Activated CD8-positive, alpha-beta memory T cell treated with anti-CD3 and anti-CD28 coated beads, Interleukin-2, amount 10 ng/mL, durations not matched to agents 7 days and 5 days (primary cell): ENCODE measurements around the gene HPDL. TPM values are rescaled to one million over a fixed set of nuclear protein-coding genes. Genes with fewer than 3 reads are reported as not detected.
"Not testable (repeated sequence)": the region's sequence is repeated elsewhere in the genome, so short reads cannot be mapped to it uniquely, and the experiment has no call there.

ENCODE experiments used
- ATAC-seq: fragments of 150-1000 bp; cut with Tn5 transposase; one replicate; pipeline ENCODE4 v1.10.0; 2021; ENCODE audit warnings: moderate library complexity
- CTCF ChIA-PET: fragments of 350-600 bp; sonication (Branson Sonifier 250); formaldehyde crosslinking; loops from one replicate; lab custom pipeline; 2021; ENCODE audit warnings: antibody characterized with exemption; lab: Charles Lee
- DNase-seq: peaks from one replicate; pipeline ENCODE4 v3.0.0-alpha.2; 2020
- H3K27ac Mint-ChIP-seq: one replicate; pipeline ENCODE4 v1.8.0; 2021; ENCODE audit warnings: mild to moderate bottlenecking, mixed read lengths
- H3K27me3 Mint-ChIP-seq: one replicate; pipeline ENCODE4 v1.8.0; 2021; ENCODE audit warnings: mixed read lengths
- H3K36me3 Mint-ChIP-seq: one replicate; pipeline ENCODE4 v1.8.0; 2021; ENCODE audit warnings: mild to moderate bottlenecking, mixed read lengths
- H3K4me1 Mint-ChIP-seq: one replicate; pipeline ENCODE4 v1.8.0; 2021; ENCODE audit warnings: mixed read lengths
- H3K4me3 Mint-ChIP-seq: one replicate; pipeline ENCODE4 v1.8.0; 2021; ENCODE audit warnings: mild to moderate bottlenecking, moderate library complexity, mixed read lengths
- H3K9me3 Mint-ChIP-seq: one replicate; pipeline ENCODE4 v1.8.0; 2022; ENCODE audit warnings: low read depth, mixed read lengths
- total RNA-seq, 2 experiments: library from RNA; stranded (reverse); gene quantifications; one replicate each; pipeline ENCODE4 v1.2.3, GENCODE V29; 2021

The HPDL gene
- total RNA-seq, 2 experiments from 2014 or later = 16.3 to 23.4 TPM

GRCh38 chr1:45346473-45346872 lies 19.8 kb downstream of the HPDL start:
- Mint-ChIP-seq H3K27ac (no peak overlapping the region), H3K4me1 (peaks cover 36% of the 10 kb centered on the region), H3K4me3 (no peak overlapping the region), H3K36me3 (peaks cover 20% of the 10 kb centered on the region), H3K9me3 (no peaks in the 10 kb centered on the region), H3K27me3 (no peaks in the 10 kb centered on the region)
- ATAC-seq (no peak), DNase-seq (no peak)
- CTCF ChIA-PET = interaction anchor here (1.0 to 1.4 kb wide), 2 partner anchors 43 to 147 kb away, joined by 4 to 6 read pairs; no protein-coding TSS in a partner anchor

- no peak overlapping the region for H3K27ac Mint-ChIP-seq
- peaks cover 24% of the 10 kb centered on the region for H3K4me1 Mint-ChIP-seq
- no peaks in the 10 kb centered on the region for H3K27me3 Mint-ChIP-seq
- CTCF ChIA-PET = interaction anchor here (0.6 to 1.7 kb wide), 5 partner anchors 8 to 187 kb away, joined by 3 to 6 read pairs (median 5); partner anchors contain the start of genes CCDC163, HPDL, MMACHC and MUTYH
- DNase-seq (no peak), ATAC-seq (no peak)
- no peaks in the 10 kb centered on the region for H3K9me3 Mint-ChIP-seq
- no peak overlapping the region for H3K4me3 Mint-ChIP-seq
- H3K36me3 Mint-ChIP-seq = peaks cover 6% of the 10 kb centered on the region
Measured at GRCh38 chr1:45348020-45348419, 21.3 kb downstream of the HPDL start.

- ATAC-seq = no peak
- CTCF ChIA-PET = interaction anchor here (1.2 to 1.7 kb wide), 3 partner anchors 9 to 143 kb away, joined by 3 to 6 read pairs (median 6); partner anchors contain the start of genes HPDL, MUTYH and TOE1
- Mint-ChIP-seq H3K27ac (no peak overlapping the region), H3K27me3 (no peaks in the 10 kb centered on the region), H3K9me3 (no peaks in the 10 kb centered on the region), H3K36me3 (peaks cover 6% of the 10 kb centered on the region), H3K4me1 (peaks cover 24% of the 10 kb centered on the region), H3K4me3 (no peak overlapping the region)
- no peak for DNase-seq
Measured at GRCh38 chr1:45348609-45348965, 21.9 kb downstream of the HPDL start.

- no peak for ATAC-seq
- Mint-ChIP-seq H3K4me1 (peaks cover 24% of the 10 kb centered on the region), H3K36me3 (peaks cover 5% of the 10 kb centered on the region), H3K4me3 (no peak overlapping the region), H3K27ac (no peak overlapping the region), H3K27me3 (no peaks in the 10 kb centered on the region), H3K9me3 (no peaks in the 10 kb centered on the region)
- no peak for DNase-seq
- CTCF ChIA-PET = interaction anchor here (1.6 to 1.7 kb wide), 2 partner anchors 22 to 142 kb away, joined by 3 to 6 read pairs; partner anchors contain the start of gene HPDL
Measured at GRCh38 chr1:45348966-45349677, 22.4 kb downstream of the HPDL start.

GRCh38 chr1:45351508-45351907 lies 24.8 kb downstream of the HPDL start:
- Mint-ChIP-seq H3K27me3 (no peaks in the 10 kb centered on the region), H3K9me3 (no peaks in the 10 kb centered on the region), H3K4me1 (peaks cover 21% of the 10 kb centered on the region), H3K4me3 (no peak overlapping the region), H3K27ac (no peak overlapping the region), H3K36me3 (no peaks in the 10 kb centered on the region)
- ATAC-seq (no peak), DNase-seq (no peak)
- CTCF ChIA-PET = interaction anchor here (1.9 to 2.0 kb wide), 2 partner anchors 11 to 142 kb away, joined by 6 to 8 read pairs; partner anchors contain the start of genes MUTYH and TOE1

GRCh38 chr1:45353685-45354084 lies 27.0 kb downstream of the HPDL start:
- DNase-seq (no peak), ATAC-seq (no peak)
- CTCF ChIA-PET = interaction anchor here (0.6 to 1.4 kb wide), 4 partner anchors 120 to 339 kb away, joined by 3 read pairs; partner anchors contain the start of genes CCDC163 and MMACHC
- Mint-ChIP-seq H3K27ac (no peak overlapping the region), H3K9me3 (no peaks in the 10 kb centered on the region), H3K4me1 (peaks cover 21% of the 10 kb centered on the region), H3K4me3 (no peak overlapping the region), H3K36me3 (no peaks in the 10 kb centered on the region), H3K27me3 (no peaks in the 10 kb centered on the region)

GRCh38 chr1:45354838-45355237 lies 28.1 kb downstream of the HPDL start:
- H3K4me1 Mint-ChIP-seq = peaks cover 19% of the 10 kb centered on the region
- no peak overlapping the region for H3K4me3 Mint-ChIP-seq
- no peak overlapping the region for H3K27ac Mint-ChIP-seq
- no peaks in the 10 kb centered on the region for H3K9me3 Mint-ChIP-seq
- DNase-seq = no peak
- CTCF ChIA-PET = interaction anchor here (0.7 to 9.7 kb wide), 4 partner anchors 61 to 489 kb away, joined by 3 to 163 read pairs (median 4); partner anchors contain the start of gene TESK2
- no peaks in the 10 kb centered on the region for H3K36me3 Mint-ChIP-seq
- H3K27me3 Mint-ChIP-seq = no peaks in the 10 kb centered on the region
- ATAC-seq = no peak

- Mint-ChIP-seq H3K9me3 (no peaks in the 10 kb centered on the region), H3K27ac (no peak overlapping the region), H3K4me3 (no peak overlapping the region), H3K4me1 (peaks cover 16% of the 10 kb centered on the region), H3K27me3 (no peaks in the 10 kb centered on the region), H3K36me3 (no peaks in the 10 kb centered on the region)
- CTCF ChIA-PET = interaction anchor here (1.5 to 9.7 kb wide), 2 partner anchors 136 to 342 kb away, joined by 4 to 163 read pairs; partner anchors contain the start of gene TESK2
- ATAC-seq (no peak), DNase-seq (no peak)
Measured at GRCh38 chr1:45355683-45356082, 29.0 kb downstream of the HPDL start.

GRCh38 chr1:45356186-45356585 lies 29.5 kb downstream of the HPDL start:
- CTCF ChIA-PET = interaction anchor here (1.3 to 9.7 kb wide), 4 partner anchors 91 to 342 kb away, joined by 3 to 163 read pairs (median 4); partner anchors contain the start of gene TESK2
- H3K4me1 Mint-ChIP-seq = peaks cover 11% of the 10 kb centered on the region
- no peaks in the 10 kb centered on the region for H3K9me3 Mint-ChIP-seq
- no peak overlapping the region for H3K27ac Mint-ChIP-seq
- H3K27me3 Mint-ChIP-seq = no peaks in the 10 kb centered on the region
- H3K4me3 Mint-ChIP-seq = no peak overlapping the region
- DNase-seq = no peak
- no peak for ATAC-seq
- no peaks in the 10 kb centered on the region for H3K36me3 Mint-ChIP-seq

GRCh38 chr1:45359882-45360513 lies 33.3 kb downstream of the HPDL start:
- H3K9me3 Mint-ChIP-seq = no peaks in the 10 kb centered on the region
- H3K27me3 Mint-ChIP-seq = no peaks in the 10 kb centered on the region
- H3K4me1 Mint-ChIP-seq = peaks cover 5% of the 10 kb centered on the region
- CTCF ChIA-PET = interaction anchor here (0.6 to 9.7 kb wide), 14 partner anchors 12 to 348 kb away, joined by 3 to 163 read pairs (median 4); partner anchors contain the start of genes CCDC163, MMACHC, MUTYH and TESK2
- H3K27ac Mint-ChIP-seq = no peak overlapping the region
- H3K4me3 Mint-ChIP-seq = no peak overlapping the region
- DNase-seq (peak; percentile 71), ATAC-seq (peak; percentile 69)
- no peaks in the 10 kb centered on the region for H3K36me3 Mint-ChIP-seq

- not testable (repeated sequence) for DNase-seq, H3K27ac Mint-ChIP-seq, H3K36me3 Mint-ChIP-seq, H3K4me1 Mint-ChIP-seq, H3K27me3 Mint-ChIP-seq, H3K4me3 Mint-ChIP-seq, H3K9me3 Mint-ChIP-seq, ATAC-seq
- CTCF ChIA-PET = interaction anchor here (0.9 to 9.7 kb wide), 6 partner anchors 13 to 210 kb away, joined by 3 to 163 read pairs (median 8); partner anchors contain the start of genes CCDC163, MMACHC, MUTYH and TESK2
Measured at GRCh38 chr1:45360981-45361380, 34.3 kb downstream of the HPDL start.

GRCh38 chr1:45364294-45364693 lies 37.6 kb downstream of the HPDL start:
- ATAC-seq = no peak
- peaks cover 5% of the 10 kb centered on the region for H3K4me1 Mint-ChIP-seq
- H3K27me3 Mint-ChIP-seq = no peaks in the 10 kb centered on the region
- CTCF ChIA-PET = interaction anchor here (1.7 kb wide), 2 partner anchors 24 to 129 kb away, joined by 5 read pairs; partner anchors contain the start of genes MUTYH and TOE1
- no peaks in the 10 kb centered on the region for H3K36me3 Mint-ChIP-seq
- H3K27ac Mint-ChIP-seq = no peak overlapping the region
- no peak overlapping the region for H3K4me3 Mint-ChIP-seq
- no peak for DNase-seq
- no peaks in the 10 kb centered on the region for H3K9me3 Mint-ChIP-seq

GRCh38 chr1:45365051-45365450 lies 38.4 kb downstream of the HPDL start:
- H3K27ac Mint-ChIP-seq = no peak overlapping the region
- no peaks in the 10 kb centered on the region for H3K27me3 Mint-ChIP-seq
- DNase-seq (no peak), ATAC-seq (no peak)
- peaks cover 2% of the 10 kb centered on the region for H3K4me1 Mint-ChIP-seq
- H3K9me3 Mint-ChIP-seq = no peaks in the 10 kb centered on the region
- H3K4me3 Mint-ChIP-seq = no peak overlapping the region
- CTCF ChIA-PET = interaction anchor here (0.5 to 1.7 kb wide), 3 partner anchors 25 to 135 kb away, joined by 3 to 5 read pairs (median 5); partner anchors contain the start of genes MUTYH and TOE1
- H3K36me3 Mint-ChIP-seq = no peaks in the 10 kb centered on the region
